Keratinocyte (primary cell): ENCODE measurements around the gene WASHC4.

Experiments
- EZH2 ChIP-seq: IDR thresholded peaks from one replicate; pipeline ENCODE4 v1.6.1; 2012; ENCODE audit warnings: inconsistent platforms, mild to moderate bottlenecking, low read length, moderate library complexity
- TF ChIP-seq, protein P1 (sequence below), 3 experiments: IDR thresholded peaks in 1 of 3; conservative IDR thresholded peaks in 1 of 3; optimal IDR thresholded peaks in 1 of 3; 2 replicates in 2 of 3; 3 replicates in 1 of 3; pipeline versions ENCODE3 to v1.5.1; 2011; ENCODE audit warnings: low read length in 3 of 3, mild to moderate bottlenecking in 3 of 3, moderate library complexity in 2 of 3, control low read depth in 1 of 3, inconsistent platforms in 1 of 3; ENCODE audit not compliant: insufficient read depth in 2 of 3; ENCODE audit errors: extremely low read depth in 1 of 3

DNA sequence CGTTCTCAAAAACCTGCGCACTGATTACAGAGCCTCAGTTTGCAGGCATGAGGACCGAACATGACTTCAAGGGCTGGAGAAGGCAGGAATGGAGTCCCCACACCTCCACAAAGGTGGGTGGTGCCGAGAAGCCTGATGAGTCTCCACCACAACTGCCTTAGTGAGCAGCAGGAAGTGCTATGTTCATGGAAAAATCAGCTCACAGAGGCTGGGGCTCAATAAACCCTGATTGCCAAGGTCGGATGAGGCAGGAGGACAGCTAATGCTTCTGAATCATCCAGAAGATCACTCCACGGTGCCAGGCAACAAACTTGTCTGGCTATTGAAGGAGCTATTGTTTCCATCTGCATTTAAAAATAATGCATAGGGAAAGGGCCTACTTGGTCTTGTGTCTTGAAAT, 97.4 kb downstream of the WASHC4 start:
- TF ChIP-seq, protein P1, sequence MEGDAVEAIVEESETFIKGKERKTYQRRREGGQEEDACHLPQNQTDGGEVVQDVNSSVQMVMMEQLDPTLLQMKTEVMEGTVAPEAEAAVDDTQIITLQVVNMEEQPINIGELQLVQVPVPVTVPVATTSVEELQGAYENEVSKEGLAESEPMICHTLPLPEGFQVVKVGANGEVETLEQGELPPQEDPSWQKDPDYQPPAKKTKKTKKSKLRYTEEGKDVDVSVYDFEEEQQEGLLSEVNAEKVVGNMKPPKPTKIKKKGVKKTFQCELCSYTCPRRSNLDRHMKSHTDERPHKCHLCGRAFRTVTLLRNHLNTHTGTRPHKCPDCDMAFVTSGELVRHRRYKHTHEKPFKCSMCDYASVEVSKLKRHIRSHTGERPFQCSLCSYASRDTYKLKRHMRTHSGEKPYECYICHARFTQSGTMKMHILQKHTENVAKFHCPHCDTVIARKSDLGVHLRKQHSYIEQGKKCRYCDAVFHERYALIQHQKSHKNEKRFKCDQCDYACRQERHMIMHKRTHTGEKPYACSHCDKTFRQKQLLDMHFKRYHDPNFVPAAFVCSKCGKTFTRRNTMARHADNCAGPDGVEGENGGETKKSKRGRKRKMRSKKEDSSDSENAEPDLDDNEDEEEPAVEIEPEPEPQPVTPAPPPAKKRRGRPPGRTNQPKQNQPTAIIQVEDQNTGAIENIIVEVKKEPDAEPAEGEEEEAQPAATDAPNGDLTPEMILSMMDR (optimal IDR thresholded peaks at IDR 0.05 in 1 of 3, IDR thresholded peaks at IDR 0.05 in 1 of 3, conservative IDR thresholded peaks at IDR 0.05 in 1 of 3; ENCODE audit: extremely low read depth in 1 of 3, insufficient read depth in 2 of 3, low read length in 3 of 3) = no peak
- no peak for TF ChIP-seq EZH2
